Measurements from ENCODE around the gene BSG. TPM values are rescaled to one million over a fixed set of nuclear protein-coding genes. Genes with fewer than 3 reads are reported as not detected.

Gene BSG
- total RNA-seq, 2 donors from 2014 or later = 557 to 1,261 TPM

GRCh38 chr19:536031-536880, 36.1 kb upstream of the BSG start:
- no peak overlapping the region for H3K4me3 ChIP-seq
- TF ChIP-seq POLR2A (IDR thresholded peaks at IDR 0.05) (no peak), POLR2AphosphoS5 (IDR thresholded peaks at IDR 0.05) (no peak)
- TF ChIP-seq, protein P1, sequence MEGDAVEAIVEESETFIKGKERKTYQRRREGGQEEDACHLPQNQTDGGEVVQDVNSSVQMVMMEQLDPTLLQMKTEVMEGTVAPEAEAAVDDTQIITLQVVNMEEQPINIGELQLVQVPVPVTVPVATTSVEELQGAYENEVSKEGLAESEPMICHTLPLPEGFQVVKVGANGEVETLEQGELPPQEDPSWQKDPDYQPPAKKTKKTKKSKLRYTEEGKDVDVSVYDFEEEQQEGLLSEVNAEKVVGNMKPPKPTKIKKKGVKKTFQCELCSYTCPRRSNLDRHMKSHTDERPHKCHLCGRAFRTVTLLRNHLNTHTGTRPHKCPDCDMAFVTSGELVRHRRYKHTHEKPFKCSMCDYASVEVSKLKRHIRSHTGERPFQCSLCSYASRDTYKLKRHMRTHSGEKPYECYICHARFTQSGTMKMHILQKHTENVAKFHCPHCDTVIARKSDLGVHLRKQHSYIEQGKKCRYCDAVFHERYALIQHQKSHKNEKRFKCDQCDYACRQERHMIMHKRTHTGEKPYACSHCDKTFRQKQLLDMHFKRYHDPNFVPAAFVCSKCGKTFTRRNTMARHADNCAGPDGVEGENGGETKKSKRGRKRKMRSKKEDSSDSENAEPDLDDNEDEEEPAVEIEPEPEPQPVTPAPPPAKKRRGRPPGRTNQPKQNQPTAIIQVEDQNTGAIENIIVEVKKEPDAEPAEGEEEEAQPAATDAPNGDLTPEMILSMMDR (IDR thresholded peaks at IDR 0.05) = no peak
- intact Hi-C loops (cut with DNase I) = no loop called here
- H3K36me3 ChIP-seq = peaks cover 5 to 15% of the 10 kb centered on the region in 2 donors
- H3K9me3 ChIP-seq = no peaks in the 10 kb centered on the region
- no peak for DNase-seq (ENCODE audit: low spot score)
- no peaks in the 10 kb centered on the region for H3K27me3 ChIP-seq (replicated peaks; ENCODE audit: insufficient read depth)
- H3K4me1 ChIP-seq (replicated peaks) = peaks cover 9% of the 10 kb centered on the region
- H3K27ac ChIP-seq = no peak overlapping the region
- 90% methylated on average over 43 of the region's 55 CpGs for WGBS

DNA sequence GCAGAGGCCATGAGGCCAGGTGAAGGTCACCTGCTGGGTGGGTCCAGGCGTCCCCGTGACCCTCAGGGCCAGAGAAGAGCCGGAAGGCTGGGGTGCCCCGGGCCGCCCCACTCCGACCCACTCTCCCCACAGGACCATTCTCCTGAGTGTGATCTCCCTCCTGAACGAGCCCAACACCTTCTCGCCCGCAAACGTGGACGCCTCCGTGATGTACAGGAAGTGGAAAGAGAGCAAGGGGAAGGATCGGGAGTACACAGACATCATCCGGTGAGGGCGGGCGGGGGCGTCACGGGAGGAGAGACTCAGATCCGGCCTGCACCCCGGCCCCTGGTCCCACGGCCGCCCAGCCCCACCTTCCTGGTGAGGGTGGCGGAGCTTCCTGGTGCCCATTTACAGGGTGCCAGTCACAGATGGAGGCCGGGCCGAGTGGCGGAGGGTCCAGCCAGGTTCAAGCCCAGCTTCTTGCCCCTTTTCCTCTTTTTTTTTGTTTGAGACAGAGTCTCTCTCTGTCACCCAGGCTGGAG, 35.5 kb upstream of the BSG start:
- WGBS = 96% methylated on average over 26 of the region's 26 CpGs
- TF ChIP-seq, protein P1 (IDR thresholded peaks at IDR 0.05) = no peak
- TF ChIP-seq POLR2A (IDR thresholded peaks at IDR 0.05) = no peak
- no peak for TF ChIP-seq POLR2AphosphoS5 (IDR thresholded peaks at IDR 0.05)
- H3K4me1 ChIP-seq (replicated peaks) = peaks cover 9% of the 10 kb centered on the region
- intact Hi-C loops (cut with DNase I) = no loop called here
- peaks cover 5 to 21% of the 10 kb centered on the region in 2 donors for H3K36me3 ChIP-seq
- no peaks in the 10 kb centered on the region for H3K27me3 ChIP-seq (replicated peaks; ENCODE audit: insufficient read depth)
- no peak for DNase-seq (ENCODE audit: low spot score)
- no peak overlapping the region for H3K4me3 ChIP-seq
- no peaks in the 10 kb centered on the region for H3K9me3 ChIP-seq
- H3K27ac ChIP-seq = no peak overlapping the region

GRCh38 chr19:538641-539428, 33.6 kb upstream of the BSG start:
- 81% methylated on average over 35 of the region's 40 CpGs for WGBS
- intact Hi-C loops (cut with DNase I) = no loop called here

GRCh38 chr19:539429-540030, 32.9 kb upstream of the BSG start:
- no peak for DNase-seq (ENCODE audit: low spot score)
- WGBS = 85% methylated on average over 28 of the region's 30 CpGs
- Histone ChIP-seq H3K4me3 (no peak overlapping the region), H3K27me3 (replicated peaks; ENCODE audit: insufficient read depth) (no peaks in the 10 kb centered on the region), H3K4me1 (replicated peaks) (no peaks in the 10 kb centered on the region), H3K36me3 (peaks cover 5 to 21% of the 10 kb centered on the region in 2 donors), H3K9me3 (no peaks in the 10 kb centered on the region), H3K27ac (no peak overlapping the region)
- no peak for TF ChIP-seq POLR2AphosphoS5 (IDR thresholded peaks at IDR 0.05)
- TF ChIP-seq, protein P1 (IDR thresholded peaks at IDR 0.05) = no peak
- no peak for TF ChIP-seq POLR2A (IDR thresholded peaks at IDR 0.05)
- intact Hi-C loops (cut with DNase I) = no loop called here

More at GRCh38 chr19:538641-539428, 33.6 kb upstream of the BSG start:
- Histone ChIP-seq H3K36me3 (peaks cover 5 to 21% of the 10 kb centered on the region in 2 donors), H3K27ac (no peak overlapping the region), H3K4me1 (replicated peaks) (peaks cover 2% of the 10 kb centered on the region), H3K9me3 (no peaks in the 10 kb centered on the region), H3K4me3 (no peak overlapping the region), H3K27me3 (replicated peaks; ENCODE audit: insufficient read depth) (no peaks in the 10 kb centered on the region)
- TF ChIP-seq, protein P1 (IDR thresholded peaks at IDR 0.05) = no peak
- TF ChIP-seq POLR2A (IDR thresholded peaks at IDR 0.05) (no peak), POLR2AphosphoS5 (IDR thresholded peaks at IDR 0.05) (no peak)
- DNase-seq (ENCODE audit: low spot score) = no peak

Data from prostate gland (tissue), 2 donors.